IPS DF 4.7 (cell line): Measurements from ENCODE around the gene CFL2.

Experiments
- DNase-seq: peaks from one replicate; pipeline ENCODE4 v3.0.0-alpha.2; 2013; ENCODE audit warnings: low spot score; ENCODE audit errors: extremely low read depth

The CFL2 gene

DNA sequence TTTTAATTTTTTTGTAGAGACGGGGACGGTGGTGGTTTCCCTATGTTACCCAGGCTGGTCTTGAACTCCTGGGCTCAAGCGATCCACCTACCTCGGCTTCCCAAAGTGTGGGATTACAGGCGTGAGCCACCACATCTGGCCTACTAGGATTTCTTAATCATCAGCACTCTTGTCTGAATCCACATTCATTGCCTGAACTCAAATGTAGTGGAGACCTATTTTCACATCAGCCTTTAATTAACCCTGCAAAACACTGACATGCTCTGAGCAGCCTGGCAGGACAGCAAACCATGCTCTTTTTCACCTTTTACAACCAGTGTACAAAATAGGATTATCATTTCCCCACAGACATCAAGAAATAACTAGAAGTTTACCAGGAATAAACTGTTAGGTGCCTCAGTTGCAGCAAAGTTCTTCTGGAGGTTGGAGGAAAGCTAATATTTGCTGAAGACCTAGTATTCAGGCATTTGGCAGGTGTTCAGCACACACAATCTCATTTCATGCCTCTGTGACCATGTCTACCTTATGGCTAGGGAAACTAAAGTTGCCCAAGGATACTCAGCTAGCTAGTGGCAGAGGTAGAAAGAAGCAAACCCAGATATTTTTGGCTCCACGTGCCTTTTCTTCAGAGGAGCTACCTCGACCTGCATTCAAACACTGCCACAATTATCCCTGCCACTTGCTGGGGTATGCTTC is 37.7 kb downstream of the CFL2 start:
- no peak for DNase-seq

DNA sequence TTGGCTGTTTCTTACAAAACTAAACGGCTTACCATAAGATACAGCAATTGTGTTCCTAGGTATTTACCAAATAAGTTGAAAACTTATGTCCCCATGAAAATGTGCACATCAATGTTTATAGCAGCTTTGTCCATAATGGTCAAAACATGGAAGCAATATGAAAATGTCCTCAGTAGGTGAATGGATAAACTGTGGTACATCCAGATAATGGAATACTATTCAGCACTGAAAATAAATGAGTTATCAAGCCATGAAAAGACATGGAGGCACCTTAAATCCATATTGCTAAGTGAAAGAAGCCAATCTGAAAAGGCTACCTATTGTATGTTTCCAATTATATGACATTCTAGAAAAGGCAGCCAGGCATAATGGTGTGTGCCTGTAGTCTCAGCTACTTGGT is 40.7 kb downstream of the CFL2 start:
- DNase-seq = no peak

DNA sequence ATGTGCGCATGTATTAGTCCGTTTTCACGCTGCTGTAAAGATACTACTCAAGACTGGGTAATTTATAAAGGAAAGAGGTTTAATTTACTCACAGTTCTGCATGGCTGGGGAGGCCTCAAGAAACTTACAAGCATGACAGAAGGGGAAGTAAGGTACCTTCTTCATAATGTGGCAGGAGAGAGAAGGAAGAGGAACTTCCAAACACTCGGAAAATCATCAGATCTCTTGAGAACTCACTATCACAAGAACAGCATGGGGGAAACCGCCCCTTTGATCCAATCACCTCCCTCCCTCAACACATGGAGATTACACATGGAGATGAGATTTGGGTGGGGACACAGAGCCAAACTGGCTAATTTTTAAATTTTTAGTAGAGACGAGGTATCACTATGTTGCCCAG is 42.7 kb downstream of the CFL2 start:
- DNase-seq = no peak

DNA sequence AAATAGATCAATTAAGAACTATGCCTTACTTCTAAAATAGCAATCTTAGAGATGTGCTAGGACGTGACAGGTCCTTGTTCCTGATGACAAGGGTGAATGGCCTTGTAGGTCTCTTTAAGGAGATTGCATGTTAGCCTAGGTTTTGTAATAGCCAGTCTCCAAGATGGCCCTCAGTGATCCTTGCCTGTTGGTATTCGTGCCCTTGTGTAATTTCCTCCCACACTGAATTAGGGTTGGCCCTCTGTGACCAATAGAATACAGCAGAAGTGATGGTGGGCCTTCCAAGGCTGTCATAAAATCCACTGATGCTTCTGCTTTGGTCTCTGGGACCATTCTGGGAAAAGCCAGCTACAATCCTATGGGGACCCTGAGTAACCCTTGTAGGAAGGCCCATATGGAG is 46.3 kb downstream of the CFL2 start:
- DNase-seq = no peak

DNA sequence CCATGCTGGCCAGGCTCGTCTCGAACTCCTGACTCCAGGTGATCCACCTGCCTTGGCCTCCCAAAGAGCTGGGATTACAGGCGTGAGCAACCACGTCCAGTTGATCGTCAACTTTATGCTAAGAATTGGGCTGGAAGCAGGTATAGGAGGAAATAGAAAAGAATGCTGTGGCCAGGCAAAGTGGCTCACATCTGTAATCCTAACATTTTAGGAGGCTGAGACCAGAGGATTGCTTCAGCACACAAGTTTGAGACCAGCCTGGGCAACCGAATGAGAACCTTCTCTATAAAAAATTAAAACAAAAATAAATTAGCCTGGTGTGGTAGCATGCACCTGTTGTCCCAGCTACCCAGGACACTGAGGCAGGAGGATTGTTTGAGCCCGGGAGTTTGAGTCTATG is 47.4 kb downstream of the CFL2 start:
- no peak for DNase-seq

DNA sequence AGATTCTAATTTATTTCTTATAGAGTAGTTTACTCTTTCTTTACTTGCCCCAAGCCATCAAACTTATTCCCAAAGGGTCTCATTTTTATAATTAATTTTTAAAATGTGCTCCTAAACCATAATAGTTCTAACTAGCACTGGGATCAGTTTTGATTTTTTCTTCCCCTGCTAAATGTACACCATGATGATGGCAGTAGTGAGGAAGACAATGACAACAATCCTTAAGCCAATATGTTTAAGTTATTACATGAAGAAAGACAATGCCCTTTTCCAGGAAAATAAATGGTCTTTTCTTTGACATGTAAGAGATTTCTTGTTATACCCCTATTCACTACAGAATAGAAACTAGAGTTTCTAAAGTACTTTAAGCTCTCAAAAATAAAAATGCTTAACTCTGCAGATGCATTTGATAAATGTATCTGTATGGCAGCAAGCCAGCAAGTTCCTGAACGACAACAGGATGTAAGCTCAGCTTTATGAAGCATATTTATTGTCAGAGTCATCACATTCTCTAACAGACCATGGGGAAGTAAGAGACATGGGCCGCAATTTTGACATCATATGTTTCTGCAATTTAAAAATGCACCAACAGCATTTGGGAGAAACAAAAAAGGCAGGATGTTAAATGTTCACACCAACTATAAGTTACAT is 48.5 kb downstream of the CFL2 start:
- no peak for DNase-seq

DNA sequence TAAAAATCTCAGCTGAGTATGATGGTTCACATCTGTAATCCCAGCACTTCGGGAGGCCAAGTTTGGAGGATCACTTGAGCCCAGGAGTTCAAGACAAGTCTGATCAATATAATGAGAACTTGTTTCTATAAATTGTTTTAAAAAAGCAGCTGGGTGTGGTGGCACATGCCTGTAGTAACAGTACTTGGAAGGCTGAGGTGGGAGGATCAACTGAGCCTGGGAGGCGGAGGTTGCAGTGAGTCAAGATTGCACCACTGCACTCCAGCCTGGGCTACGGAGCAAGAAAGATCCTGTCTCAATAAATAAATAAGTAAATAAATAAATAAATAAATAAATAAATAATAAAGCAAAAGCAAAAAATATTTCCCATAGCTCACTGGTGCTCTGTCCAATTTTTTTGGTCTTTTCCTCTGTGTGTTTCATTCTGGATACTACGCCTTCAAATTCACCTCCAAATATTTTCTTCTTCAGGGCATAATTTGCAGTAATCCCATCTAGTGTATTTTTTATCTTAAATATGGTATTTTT is 51.8 kb downstream of the CFL2 start:
- DNase-seq = no peak

DNA sequence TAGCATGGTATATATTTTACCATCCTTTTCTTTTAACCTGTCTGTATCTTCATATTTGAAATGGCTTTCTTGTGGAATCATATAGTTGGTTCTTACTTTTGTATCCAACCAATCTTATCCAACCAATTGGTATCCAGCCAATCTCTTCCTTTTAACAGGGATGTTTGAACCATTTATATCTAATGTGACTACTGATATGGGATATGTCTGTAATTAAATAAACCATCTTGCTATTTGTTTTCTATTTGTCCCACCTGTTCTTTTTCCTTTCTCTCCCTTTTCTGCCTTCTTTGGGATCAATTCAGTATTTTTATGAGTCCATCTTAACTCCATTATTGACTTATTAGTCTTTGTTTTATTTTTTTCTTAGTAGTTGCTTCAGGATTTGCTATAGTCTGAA is 53.6 kb downstream of the CFL2 start:
- DNase-seq = no peak
